Activated CD4-positive, alpha-beta T cell treated with anti-CD3 and anti-CD28 coated beads, Interleukin-2, amount 50 U/mL, for 16 hours (primary cell): ENCODE measurements around the gene OAS3.

Experiments used
- DNase-seq: peaks from one replicate; pipeline ENCODE4 v3.0.0-alpha.2; 2020

OAS3 gene

DNA sequence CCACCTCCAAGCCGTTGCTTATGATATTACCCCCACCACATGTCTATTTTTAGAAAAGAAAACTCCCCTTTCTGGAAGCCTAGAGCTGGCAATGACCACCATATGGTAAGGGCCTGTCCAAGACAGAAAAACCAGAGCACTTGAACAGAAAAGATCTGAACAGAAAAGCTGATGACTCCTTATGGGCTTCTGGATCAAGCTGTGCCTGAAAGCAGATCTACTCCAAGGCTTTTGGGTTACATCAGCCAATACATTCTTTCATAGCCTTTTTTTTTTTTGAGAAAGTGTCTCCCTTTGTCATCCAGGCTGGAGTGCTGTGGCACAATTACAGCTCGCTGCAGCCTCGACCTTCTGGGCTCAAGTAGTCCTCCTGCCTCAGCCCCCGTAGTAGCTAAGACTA, 23.3 kb downstream of the OAS3 start:
- no peak for DNase-seq

DNA sequence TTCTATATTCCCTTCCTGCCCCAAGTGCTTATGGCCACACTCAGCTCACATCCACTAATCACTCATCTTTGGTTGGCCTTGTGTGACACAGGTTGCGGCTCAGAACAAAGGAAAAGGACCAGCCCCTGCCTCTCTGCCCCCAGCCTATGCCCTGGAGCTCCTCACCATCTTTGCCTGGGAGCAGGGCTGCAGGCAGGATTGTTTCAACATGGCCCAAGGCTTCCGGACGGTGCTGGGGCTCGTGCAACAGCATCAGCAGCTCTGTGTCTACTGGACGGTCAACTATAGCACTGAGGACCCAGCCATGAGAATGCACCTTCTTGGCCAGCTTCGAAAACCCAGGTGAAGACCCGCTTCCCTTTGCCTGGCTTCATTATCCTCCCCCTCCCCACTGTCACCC, 24.3 kb downstream of the OAS3 start:
- DNase-seq: no peak

DNA sequence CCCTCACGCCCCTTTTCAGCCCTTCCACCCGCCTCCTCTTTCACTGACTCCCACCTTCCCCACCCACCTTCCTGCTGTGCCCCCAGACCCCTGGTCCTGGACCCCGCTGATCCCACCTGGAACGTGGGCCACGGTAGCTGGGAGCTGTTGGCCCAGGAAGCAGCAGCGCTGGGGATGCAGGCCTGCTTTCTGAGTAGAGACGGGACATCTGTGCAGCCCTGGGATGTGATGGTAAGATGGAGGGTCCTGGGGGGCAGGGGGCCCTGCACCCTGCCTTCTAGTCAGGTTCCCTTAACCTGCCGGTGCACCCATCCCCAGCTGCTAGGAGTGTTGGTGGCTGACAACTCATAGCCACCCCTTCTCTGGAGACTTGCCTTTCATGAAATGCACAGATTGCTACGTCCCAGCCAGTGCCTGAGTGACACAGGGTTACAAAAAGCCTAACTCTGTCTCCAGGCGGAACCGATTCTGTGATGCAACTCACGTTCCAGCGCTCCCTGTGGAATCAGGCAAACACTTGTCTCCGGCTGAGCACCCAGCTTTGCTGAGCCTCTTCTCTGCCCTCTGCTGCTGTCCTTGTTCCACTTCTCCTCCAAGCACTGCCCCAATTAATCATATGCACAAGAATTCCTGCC, 25.1 kb downstream of the OAS3 start:
- no peak for DNase-seq

DNA sequence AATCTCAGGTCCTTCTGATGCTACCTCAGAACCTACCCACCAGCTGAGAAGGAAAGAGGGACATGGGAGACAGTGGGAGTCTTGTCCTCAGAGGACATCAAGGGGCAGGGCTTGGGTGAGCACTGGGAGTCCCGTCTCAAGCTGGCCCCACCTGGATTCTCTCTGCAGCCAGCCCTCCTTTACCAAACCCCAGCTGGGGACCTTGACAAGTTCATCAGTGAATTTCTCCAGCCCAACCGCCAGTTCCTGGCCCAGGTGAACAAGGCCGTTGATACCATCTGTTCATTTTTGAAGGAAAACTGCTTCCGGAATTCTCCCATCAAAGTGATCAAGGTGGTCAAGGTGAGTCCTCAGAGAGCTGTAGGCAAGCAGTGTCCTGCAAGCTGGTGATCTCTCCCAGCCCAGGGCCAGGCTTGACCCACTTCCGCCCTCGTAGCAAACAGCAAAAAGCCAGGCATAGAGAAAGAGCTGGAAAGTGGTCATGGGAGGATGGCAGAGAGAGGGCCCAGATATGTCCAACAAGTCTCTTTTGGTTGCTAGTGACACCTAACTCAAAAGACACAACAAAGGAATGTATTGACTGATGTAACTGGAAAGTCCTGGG, 25.9 kb downstream of the OAS3 start:
- DNase-seq: no peak

DNA sequence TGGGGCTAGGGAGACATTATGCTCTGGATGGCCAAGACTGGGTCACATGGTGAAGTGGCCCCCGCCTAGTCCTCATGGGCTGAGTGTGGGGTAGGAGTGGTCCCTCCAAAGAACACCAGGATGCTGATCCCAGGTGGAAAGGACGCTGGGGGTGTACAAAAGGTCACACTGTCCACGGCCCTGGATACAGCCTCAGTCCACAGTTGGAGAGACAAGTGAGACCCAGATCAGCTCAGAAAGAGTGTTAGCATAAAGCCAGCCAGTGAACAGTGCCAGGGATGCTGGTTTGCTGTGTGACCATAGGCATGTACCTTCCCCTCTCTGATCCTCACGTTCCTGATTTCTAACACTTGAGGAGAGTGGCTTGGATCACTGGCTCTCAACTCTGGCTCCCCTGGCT, 26.6 kb downstream of the OAS3 start:
- no peak for DNase-seq

DNA sequence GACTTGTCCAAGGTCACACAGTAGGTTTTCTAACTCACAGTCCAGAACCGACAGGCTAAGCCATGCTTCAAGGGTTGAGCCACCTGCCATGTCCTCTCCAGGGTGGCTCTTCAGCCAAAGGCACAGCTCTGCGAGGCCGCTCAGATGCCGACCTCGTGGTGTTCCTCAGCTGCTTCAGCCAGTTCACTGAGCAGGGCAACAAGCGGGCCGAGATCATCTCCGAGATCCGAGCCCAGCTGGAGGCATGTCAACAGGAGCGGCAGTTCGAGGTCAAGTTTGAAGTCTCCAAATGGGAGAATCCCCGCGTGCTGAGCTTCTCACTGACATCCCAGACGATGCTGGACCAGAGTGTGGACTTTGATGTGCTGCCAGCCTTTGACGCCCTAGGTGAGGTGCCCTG, 27.4 kb downstream of the OAS3 start:
- no peak for DNase-seq

DNA sequence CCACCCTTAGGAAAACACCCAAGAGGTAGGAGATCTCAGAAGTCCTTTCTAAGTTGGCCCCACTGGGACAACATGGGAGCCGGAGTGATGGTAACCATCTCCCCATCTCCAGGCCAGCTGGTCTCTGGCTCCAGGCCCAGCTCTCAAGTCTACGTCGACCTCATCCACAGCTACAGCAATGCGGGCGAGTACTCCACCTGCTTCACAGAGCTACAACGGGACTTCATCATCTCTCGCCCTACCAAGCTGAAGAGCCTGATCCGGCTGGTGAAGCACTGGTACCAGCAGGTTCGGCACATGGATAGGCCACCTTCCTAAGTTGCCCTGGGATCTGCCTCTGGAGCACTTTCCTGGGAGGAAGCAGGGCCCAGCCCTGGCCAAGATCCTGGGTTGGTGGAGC, 29.0 kb downstream of the OAS3 start:
- no peak for DNase-seq

DNA sequence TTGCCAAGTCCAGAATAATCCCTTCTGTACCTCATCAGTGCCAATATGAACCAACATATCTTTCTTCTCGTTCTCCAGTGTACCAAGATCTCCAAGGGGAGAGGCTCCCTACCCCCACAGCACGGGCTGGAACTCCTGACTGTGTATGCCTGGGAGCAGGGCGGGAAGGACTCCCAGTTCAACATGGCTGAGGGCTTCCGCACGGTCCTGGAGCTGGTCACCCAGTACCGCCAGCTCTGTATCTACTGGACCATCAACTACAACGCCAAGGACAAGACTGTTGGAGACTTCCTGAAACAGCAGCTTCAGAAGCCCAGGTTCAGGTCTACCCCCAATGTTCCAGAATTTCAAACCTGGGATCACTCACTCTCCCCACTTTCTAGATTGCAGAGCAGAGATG, 29.6 kb downstream of the OAS3 start:
- DNase-seq: no peak

DNA sequence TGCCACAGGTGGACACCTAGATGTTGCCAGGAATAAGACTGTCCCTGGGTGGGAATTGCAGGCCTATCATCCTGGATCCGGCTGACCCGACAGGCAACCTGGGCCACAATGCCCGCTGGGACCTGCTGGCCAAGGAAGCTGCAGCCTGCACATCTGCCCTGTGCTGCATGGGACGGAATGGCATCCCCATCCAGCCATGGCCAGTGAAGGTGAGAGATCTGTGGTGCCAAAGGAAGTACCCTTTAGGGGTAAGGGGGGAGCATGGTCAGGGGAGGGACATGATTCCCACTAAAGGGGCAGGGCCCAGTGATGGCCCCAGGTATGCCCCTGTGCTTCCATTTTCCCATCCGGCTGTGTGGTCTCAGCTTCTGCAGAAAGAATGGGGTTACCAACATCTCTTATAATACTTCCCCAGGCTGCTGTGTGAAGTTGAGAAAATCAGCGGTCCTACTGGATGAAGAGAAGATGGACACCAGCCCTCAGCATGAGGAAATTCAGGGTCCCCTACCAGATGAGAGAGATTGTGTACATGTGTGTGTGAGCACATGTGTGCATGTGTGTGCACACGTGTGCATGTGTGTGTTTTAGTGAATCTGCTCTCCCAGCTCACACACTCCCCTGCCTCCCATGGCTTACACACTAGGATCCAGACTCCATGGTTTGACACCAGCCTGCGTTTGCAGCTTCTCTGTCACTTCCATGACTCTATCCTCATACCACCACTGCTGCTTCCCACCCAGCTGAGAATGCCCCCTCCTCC, 31.5 kb downstream of the OAS3 start:
- DNase-seq: no peak

DNA sequence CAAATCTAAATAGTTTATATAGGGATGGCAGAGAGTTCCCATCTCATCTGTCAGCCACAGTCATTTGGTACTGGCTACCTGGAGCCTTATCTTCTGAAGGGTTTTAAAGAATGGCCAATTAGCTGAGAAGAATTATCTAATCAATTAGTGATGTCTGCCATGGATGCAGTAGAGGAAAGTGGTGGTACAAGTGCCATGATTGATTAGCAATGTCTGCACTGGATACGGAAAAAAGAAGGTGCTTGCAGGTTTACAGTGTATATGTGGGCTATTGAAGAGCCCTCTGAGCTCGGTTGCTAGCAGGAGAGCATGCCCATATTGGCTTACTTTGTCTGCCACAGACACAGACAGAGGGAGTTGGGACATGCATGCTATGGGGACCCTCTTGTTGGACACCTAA, 32.1 kb downstream of the OAS3 start:
- DNase-seq: no peak

DNA sequence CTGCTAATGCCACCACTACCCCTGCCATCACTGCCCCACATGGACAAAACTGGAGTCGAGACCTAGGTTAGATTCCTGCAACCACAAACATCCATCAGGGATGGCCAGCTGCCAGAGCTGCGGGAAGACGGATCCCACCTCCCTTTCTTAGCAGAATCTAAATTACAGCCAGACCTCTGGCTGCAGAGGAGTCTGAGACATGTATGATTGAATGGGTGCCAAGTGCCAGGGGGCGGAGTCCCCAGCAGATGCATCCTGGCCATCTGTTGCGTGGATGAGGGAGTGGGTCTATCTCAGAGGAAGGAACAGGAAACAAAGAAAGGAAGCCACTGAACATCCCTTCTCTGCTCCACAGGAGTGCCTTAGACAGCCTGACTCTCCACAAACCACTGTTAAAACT, 33.0 kb downstream of the OAS3 start:
- no peak for DNase-seq

DNA sequence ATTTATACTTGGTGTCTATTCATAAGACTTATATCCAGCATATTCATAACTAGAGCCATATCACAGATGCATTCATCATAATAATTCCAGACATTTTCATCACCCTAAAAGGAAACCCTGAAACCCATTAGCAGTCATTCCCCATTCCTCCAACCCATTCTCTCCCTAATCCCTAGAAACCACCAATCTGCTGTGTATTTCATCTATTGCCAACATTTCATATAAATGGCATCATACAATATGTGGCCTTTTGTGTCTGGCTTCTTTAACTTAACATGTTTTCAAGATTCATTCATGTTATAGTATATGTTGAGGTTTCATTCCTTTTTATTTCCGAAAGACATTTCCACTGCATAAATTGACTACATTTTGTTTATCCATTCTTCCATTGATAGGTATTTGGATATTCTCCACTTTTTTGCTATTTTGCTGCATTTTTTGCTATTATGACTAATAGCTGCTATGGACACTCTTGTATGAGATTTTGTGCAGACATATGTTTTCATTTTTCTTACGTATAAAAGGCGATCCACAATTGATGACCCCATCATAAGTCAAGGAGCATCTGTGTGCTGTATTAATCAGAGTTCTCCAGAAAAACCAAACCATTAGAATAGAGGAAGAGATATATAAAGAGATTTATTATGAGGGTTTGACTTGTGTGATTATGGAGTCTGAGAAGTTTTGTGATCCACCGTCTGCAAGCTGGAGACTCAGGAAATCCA, 34.9 kb downstream of the OAS3 start:
- no peak for DNase-seq

DNA sequence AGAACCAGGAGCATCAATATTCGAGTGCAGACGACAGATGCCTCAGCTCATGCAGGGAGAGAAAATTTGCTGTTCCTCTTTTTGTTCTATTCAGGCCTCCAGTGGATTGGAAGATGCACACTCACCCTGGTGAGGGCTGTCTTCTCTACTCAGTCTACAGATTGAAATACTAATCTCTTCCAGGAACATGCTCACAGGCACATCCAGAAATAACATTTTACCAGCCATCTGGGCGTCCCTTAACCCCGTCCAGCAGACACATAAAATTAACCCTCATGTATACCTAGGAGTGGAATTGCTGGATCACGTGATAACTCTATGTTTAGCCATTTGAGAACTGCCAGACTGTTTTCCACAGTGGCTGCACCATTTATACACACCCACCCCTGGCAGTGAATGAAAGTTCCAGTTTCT, 35.6 kb downstream of the OAS3 start:
- DNase-seq: no peak

DNA sequence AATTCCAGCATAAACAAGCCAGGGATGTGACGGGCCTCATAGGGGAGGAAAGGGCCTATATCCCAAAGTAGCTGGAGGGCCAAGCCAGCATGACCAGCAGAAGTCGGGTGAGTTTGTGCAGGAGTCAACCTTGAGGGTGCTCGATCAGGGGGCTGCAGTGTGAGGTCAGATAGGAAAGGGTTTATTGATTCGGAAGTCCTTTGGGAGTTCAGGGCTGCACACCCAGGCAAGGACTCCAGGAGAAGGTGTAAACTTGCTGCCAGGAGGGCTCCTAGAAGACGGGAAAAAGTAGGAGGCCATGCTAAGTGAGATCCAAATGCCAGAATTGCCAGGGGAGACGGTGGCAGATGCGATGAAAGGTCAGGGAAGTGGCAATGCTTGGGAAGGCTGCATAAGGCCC, 36.6 kb downstream of the OAS3 start:
- DNase-seq: no peak

DNA sequence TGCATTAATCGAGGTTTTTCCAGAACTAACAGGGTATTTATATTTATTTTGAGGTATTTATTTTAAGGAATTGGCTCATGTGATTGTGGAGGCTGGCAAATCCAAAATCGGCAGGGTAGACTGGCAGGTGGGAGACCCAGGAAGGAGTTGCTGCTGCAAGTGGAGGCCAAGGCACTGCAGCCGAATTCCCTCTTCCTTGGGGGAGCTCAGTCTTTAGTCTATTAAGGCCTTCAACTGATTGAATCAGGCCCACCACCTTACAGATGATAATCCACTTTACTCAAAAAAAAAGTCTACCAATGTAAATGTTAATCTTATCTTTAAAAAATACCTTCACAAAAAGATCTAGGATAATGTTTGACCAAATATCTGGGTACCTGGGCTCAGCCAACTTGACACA, 38.9 kb downstream of the OAS3 start:
- DNase-seq: no peak

DNA sequence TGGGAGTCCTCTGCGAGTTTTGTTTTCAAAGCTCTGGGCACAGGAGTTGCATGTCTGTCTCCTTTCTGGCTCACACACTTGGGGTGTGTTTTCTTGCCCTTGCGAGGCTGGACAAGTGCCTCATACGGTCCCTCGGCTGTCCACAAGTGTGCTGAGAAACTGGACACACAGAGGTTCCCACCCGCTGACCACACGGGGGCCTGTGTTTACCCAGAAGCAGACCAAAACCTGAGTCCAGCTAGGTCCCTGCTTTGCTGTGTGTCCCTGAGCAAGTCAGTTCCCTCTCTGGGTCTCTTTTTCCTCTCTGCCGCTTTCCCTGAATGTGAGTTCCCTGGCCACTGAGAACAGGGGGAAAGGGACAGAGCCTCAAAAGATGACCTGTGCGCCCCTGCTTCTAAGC, 39.4 kb downstream of the OAS3 start:
- DNase-seq: no peak

DNA sequence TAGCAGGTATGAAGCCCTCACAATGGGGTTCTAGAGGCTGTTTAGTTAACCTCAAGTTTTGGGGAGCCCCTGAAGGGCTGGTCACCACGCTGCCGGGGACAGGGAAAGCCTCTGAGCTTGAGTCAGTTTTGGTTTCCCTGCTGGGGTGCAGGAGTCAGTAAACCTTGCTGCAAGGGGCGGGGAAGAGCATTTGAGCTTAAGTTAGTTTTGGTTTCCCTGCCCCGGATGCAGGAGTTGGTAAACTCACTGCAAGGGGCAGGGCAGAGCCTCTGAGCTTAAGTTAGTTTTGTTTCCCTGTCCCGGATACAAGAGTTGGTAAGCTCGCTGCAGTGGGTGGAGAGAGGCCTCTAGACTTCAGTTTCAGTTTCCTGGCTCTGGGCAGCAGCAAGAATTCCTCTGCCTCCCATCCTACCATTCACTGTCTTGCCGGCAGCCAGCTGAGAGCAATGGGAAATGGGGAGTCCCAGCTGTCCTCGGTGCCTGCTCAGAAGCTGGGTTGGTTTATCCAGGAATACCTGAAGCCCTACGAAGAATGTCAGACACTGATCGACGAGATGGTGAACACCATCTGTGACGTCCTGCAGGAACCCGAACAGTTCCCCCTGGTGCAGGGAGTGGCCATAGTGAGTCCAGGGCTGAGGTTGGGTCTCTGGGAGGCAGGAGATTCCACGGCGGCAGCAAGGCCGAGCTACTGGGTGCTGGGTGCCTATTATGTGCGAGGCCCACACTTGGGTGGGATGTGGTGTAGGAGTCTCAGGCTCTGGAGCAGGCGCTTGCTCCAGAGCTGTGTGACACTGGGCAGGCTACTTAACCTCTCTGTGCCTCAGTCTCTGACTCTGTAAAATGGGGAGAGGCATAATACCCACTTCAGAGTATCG, 40.1 kb downstream of the OAS3 start, which contains the start of gene OAS2:
Gene OAS2 (plus strand): TSS at position 357 of the 878 bp plus-strand sequence. CDS start 90 bp downstream, at position 447.
- DNase-seq: peak; percentile 91

DNA sequence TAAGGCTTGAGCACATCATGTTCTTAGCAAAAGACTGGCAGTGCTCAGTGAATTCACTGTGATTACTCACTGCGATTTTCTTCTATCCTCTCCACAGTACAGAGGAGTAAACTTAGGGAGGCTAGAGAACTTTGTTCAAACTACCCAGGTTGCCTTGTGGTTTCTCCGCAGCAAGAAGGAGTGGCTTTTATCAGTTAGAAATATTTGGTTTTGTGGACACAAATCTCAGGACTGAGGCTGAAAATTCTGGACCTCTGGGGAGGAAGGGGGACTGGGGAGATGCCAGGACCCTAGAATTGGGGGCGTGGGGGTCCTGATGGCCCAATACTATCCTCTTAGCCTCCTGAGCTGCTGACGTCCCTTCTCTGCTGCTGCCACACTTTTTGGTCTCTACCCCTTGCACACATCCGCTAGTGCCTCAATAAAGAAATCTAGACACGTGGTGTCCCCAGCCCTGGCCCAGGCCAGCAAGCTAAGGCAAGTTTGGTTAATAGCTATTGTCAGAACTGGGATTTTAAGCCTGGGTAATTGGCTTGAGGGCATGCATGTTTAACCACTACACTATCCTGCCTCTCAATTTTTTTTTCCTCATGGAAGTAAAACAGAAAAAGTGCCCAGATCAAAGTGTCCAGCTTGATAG, 40.9 kb downstream of the OAS3 start:
- peak; percentile 66 for DNase-seq

DNA sequence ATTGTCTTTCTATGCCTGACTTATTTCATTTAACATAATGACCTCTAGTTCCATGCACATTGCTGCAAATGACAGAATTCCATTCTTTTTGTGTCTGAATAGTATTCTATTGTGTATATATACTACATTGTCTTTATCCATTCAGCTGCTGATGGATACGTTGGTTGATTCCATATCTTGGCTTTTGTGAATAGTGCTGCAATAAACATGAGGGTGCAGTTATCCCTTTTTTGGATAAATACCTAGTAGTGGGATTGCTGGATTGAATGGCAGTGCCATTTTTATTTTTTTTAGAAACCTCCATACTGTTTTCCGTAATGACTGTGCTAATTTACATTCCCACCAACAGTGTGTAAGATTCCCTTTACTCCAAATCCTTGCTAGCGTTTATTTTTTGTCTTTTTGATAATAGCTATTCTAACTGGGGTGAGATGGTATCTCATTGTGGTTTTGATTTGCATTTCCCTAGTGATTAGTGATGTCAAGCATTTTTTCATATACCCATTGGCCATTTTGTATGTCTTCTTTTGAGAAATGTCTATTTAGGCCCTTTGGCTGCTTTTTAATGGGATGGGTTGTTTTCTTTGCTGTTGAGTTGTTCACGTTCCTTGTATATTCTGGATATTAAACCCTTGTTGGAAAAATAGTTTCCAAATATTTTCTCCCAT, 42.4 kb downstream of the OAS3 start:
- peak; percentile 25 for DNase-seq

DNA sequence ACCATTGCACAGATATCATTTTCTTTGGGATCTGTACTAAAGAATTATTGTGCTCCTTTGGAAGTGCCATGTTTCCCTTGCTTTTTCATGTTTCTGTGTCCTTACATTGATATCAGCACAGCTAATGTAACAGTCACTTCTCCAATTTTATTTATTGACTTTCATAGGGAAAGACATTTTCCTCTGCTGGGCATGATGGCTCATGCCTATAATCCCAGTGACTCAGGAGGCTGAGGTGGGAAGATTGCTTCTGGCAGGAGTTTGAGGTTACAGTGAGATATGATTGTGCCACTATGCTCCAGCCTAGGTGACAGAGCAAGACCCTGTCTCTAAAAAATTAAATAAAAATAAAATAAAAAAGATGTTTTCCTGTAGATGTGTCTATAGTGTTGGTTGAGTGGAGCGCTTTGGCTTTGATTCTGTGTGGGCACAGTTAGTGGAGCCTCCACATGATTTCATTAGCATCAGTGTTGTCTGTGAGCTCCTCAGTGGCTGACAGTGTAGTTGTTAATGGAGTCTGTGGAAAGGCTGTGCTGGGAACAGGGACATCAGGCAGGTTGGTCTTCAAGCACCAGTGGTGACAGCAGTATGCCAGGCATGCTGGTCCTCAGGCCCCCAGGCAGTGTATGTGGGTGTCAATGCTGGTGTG, 47.5 kb downstream of the OAS3 start:
- no peak for DNase-seq

DNA sequence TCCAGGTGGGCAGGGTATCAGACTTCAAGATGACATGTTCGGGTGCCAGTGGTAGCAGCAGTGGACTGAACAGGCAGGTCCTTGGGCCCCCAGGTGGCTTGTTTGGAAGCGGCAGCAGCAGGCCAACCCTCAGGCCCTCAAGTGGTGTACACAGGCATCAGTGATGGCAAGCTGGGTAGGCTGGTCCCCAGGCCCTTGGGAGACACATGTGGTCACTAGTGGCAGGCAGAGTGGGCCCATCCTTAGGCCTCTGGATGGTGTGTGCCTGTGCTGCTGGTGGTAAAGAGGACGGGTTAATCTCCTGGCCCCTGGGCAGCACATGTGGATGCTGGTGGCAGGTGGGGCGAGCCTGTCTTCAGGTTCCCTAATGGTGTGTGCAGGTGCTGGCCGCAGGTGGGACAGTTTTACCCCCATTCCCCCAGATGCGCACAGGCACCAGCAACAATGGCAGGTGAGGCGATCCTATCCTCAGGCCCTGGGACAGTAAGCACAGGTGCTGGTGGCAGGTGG, 48.1 kb downstream of the OAS3 start:
- DNase-seq: no peak
